Fibroblast of the aortic adventitia (primary cell): ENCODE results near the gene FAM53B. TPM values are rescaled to one million over a fixed set of nuclear protein-coding genes. Genes with fewer than 3 reads are reported as not detected.
A peak's percentile ranks its signal among the peaks of the same experiment; 100 is the strongest.

Source experiments
- DNase-seq: peaks from one replicate; pipeline ENCODE4 v3.0.0-alpha.2; 2010; ENCODE audit warnings: low read depth
- H3K4me3 ChIP-seq: 2 replicates; pipeline ENCODE4 v1.5.1; 2011; ENCODE audit warnings: low read depth, mild to moderate bottlenecking, control low read depth, low read length, moderate library complexity
- CTCF ChIP-seq: IDR thresholded peaks from 2 replicates; pipeline ENCODE4 v1.5.1; 2011; ENCODE audit warnings: mild to moderate bottlenecking, low read length, control low read depth, inconsistent platforms; ENCODE audit not compliant: insufficient read depth
- total RNA-seq: library from RNA; depleted of rRNA; stranded (reverse); fragments of >200 nt; gene quantifications from 2 replicates; pipeline ENCODE4 v1.2.3, GENCODE V29; 2012; ENCODE audit warnings: low replicate concordance

The FAM53B gene
- total RNA-seq, 1 donor, result 9.2 TPM

DNA sequence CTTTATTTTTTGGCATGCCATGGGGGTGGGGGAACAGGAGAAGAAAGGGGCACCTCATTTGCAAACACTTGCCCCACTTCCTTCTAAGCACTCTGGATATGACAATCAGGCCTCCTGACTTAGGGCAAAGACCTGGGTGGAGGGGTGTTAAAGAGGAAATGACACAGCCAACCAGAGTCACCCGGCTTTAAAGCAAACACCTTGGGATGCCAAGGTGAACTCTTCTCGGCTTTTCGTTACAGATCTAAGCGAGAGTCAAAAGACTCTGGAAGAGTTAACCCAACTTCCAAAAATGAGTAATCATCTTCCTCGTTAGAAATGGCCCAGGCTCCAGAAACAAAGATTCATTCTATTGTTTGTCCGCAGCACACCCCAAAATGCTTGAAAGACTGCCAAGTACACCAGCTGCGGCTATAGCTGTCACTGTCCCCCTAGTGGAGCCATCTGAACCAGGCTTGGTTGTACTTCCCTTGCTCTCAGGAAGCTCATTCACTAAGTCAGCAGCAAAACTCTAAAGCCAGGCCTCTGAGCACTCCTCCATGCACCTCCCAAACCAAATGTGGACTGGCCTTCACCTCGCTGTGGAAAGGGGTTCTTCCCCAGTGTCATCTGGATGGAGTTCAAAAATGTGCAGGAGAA lies 24.8 kb downstream of the FAM53B start:
- no peak overlapping the region for H3K4me3 ChIP-seq
- peak; percentile 63 for DNase-seq
- peak; percentile 44 for TF ChIP-seq CTCF

GRCh38 chr10:124717911-124718741 lies 26.1 kb downstream of the FAM53B start:
- no peak overlapping the region for H3K4me3 ChIP-seq
- DNase-seq, result no peak
- TF ChIP-seq CTCF, result no peak

DNA sequence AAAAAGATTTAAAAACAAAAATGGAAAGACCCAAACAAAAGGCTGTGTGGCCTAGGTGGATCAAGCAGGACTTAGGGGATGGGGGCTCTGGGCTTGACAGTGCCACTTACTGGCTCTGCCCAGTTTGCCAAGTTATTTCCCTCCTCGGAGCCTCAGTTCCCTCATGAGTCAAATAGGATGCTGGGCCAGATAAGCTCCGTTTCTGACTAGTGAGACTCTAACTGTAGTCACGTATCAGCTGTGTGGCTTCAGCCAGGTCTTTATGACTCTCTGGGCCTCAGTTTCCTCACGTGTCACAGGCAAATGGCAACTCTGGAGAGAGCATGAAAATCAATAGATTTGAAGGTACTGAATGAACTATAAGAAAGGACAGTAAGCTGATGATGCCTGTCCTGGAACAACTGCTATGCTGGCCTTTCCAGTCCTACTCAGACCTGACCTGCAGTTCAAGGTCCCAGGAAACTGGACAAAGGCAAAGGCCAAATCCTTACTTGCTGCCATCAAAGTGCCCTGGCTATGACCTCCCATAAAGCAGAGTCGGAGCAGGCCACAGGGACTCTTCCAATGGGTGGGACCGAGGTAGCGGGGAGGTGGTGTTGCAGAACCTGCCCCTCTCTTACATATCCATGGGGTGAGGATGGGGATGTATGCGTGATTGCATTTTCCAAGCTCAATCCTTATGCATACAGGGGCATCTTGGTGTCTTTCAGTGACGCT lies 27.0 kb downstream of the FAM53B start:
- no peak for TF ChIP-seq CTCF
- DNase-seq, result no peak
- H3K4me3 ChIP-seq, result no peak overlapping the region

DNA sequence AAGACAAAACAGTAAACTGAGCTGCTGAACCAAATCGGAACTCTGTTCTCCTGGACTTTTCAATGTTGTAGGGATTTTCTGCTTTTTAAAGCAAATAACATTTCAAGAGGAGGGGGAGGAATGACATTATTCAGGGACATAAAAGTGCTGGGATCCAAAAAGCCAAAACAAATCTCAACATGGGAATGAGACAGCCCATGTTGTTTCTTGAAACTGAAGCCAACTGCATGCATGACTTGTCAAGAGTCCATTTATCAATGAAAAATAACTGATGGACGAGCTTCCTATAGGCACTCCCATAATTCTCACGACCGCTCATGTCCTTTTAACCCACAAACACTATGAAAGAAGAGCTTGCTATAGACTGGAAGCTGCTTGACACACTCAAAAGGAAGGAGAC lies 27.8 kb downstream of the FAM53B start:
- no peak for DNase-seq
- H3K4me3 ChIP-seq, result no peak overlapping the region
- TF ChIP-seq CTCF, result no peak

DNA sequence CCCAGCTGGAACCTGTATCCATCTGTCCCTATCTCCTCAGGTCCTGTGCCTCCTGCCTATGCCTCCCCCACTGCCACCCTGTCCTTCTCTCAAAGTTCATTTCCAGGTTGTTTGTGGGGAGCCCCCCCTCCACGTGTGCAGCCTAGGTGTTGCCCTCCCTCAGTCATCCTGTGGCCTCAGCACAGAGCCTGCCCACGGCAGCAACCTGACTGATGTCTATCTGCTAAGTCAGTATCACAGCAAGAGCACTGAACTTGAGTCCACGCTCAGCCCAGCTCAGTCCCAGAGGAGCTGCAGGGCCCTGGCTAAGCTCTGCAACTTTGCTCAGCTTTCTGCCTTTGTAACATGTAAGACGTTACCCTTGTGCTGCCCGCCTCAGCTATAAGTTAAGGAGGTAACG lies 28.7 kb downstream of the FAM53B start:
- no peak for DNase-seq
- no peak for TF ChIP-seq CTCF
- no peak overlapping the region for H3K4me3 ChIP-seq

DNA sequence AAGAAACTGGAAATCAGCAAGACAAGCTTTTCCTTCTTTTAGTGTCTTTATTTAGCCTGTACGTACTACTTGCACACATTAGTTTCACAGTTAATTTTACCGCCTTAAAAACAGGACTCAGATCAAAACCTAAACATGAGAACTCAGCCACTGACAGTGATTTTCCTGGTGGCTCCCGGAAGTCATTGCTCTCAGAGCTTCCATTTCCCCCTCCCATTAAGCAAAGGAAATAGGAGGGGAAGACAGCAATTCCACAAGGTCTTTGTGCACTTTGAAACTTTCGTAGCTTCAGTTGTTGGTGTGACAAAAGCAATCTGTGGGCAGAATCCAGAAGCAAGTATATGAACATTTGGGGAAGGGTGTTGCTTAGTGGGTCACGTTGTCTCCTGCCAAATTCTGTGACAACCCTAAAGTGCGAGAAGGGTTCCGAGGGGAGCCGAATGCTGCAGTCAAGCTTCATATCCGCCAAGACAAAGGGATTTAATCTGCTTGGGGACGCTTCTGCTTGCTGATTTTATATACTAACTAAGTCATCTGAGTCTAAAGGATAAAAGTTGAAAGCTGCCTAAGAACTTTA lies 30.4 kb downstream of the FAM53B start:
- no peak for DNase-seq
- no peak for TF ChIP-seq CTCF
- H3K4me3 ChIP-seq, result no peak overlapping the region
